UCSD-AML1 (cell line): ENCODE data around the gene TPK1.
"Not testable (repeated sequence)": the region's sequence is repeated elsewhere in the genome, so short reads cannot be mapped to it uniquely, and the experiment has no call there.

Source experiments
- DNase-seq: peaks from one replicate; lab custom pipeline; 2025; ENCODE audit not compliant: unreplicated experiment; lab: John Stamatoyannopoulos, UW

The TPK1 gene

GRCh38 chr7:144780071-144780608, 55.7 kb downstream of the TPK1 start:
- DNase-seq: no peak

DNA sequence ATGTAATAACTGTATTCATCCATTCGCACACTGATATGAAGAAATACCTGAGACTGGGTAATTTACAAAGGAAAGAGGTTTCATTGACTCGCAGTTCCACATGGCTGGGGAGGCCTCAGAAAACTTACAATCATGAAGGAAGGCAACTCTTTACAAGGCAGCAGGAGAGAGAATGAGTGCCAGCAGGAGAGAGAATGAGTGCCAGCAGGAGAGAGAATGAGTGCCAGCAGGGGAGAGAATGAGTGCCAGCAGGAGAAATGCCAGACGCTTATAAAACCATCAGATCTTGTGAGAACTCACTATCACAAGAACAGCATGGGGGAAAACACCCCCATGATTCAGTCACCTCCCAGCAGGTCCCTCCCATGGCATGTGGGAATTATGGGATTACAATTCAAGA, 58.0 kb downstream of the TPK1 start:
- DNase-seq: not testable (repeated sequence)

DNA sequence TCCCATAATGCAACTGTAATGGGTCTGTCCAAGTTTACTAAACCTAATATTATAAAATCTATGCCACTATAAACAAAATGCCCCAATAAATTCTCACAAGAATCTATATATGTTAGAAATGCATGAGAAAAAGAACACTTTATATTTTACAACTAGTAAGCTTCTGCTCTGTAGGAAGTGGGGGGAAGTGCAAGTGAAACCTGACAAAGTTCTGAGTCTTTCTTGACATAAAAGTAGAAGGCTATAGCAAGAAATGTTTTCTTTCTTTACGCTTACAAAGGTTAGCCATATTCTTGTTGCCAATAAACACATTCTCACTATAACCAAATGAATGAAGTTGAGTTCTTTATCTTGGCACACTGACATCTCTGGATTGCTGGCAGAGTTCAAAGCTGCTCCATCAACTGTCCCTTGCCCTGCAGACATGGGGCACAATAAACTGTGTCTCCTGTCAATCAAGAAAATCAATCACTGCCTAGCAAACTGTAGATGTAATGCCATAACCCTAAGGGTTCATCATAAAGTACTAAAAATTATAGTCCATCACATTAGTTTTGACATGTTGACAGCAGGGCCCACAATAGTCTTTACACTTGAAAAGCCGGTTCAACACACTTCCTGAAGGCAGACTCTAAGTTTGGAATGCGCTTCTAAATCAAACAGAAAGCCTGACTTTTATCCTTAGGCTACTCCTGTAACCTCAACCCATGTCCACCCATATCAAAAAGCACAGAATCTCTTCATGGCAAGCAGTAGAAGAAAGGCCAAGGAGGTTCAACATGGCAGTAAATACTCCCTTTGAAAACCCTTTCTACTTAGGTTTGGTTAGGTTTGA, 58.6 kb downstream of the TPK1 start:
- DNase-seq: no peak

GRCh38 chr7:144776447-144776846, 59.4 kb downstream of the TPK1 start:
- no peak for DNase-seq

- no peak for DNase-seq
Measured at GRCh38 chr7:144775749-144776148, 60.1 kb downstream of the TPK1 start.

- no peak for DNase-seq
Measured at GRCh38 chr7:144771927-144772326, 63.9 kb downstream of the TPK1 start.

DNA sequence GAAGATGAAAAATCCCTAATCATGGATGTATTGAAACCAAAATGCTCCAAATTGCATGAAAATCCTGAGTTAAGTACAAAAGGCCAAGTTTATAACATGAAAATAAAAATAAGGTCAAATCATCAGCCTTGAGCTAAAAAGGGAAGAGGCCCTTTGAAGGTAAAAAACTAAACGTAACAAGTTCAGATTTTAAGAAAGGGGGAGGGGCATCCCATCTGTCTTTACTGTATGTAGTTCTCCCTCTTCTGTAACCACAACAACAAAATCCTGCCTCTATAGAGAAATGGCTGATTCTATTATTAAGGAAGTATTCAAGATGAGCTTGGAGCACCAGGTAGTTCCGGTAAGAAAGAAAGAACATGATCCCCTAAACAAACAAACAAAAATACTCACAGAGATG, 64.7 kb downstream of the TPK1 start:
- DNase-seq: no peak

- DNase-seq: no peak
Measured at GRCh38 chr7:144769352-144769751, 66.5 kb downstream of the TPK1 start.

- no peak for DNase-seq
Measured at GRCh38 chr7:144768633-144769032, 67.2 kb downstream of the TPK1 start.

GRCh38 chr7:144763291-144763690, 72.6 kb downstream of the TPK1 start:
- DNase-seq: no peak

DNA sequence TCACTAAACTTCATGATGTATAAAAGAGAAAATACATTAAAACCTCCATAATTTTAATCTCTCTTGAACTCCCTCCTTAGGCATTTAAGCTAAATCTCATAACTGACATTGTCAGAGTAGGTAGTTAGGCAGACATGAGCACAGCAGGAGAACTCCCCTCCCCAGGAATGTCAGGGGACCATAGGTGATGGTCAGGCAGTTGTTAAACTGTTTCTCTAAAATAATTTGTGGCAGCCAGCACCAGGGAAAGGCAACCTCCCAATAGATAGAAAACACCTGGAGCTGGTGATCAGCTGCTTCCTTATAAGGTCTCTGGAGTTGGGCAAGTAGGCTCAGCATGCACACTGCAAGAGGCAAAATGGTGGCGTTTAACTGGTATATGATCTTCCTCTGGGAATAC, 73.0 kb downstream of the TPK1 start:
- DNase-seq: no peak

- DNase-seq: no peak
Measured at GRCh38 chr7:144761493-144761892, 74.4 kb downstream of the TPK1 start.

DNA sequence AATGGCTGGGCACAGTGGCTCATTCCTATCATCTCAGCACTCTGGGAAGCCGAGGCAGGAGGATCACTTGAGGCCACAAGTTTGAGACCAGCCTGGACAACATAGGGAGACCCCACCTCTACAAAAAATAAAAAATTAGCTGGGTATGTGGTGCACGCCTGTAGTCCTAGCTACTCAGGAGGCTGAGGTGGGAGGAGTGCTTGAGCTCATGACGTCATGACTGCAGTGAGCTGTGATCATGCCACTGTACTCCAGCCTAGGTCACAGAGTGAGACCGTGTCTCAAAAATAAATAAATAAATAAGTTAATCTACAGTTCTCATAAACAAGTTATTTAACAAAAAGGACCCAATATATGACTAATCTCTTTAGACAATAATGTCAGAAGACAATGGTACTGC, 76.2 kb downstream of the TPK1 start:
- no peak for DNase-seq

GRCh38 chr7:144747936-144748335, 87.9 kb downstream of the TPK1 start:
- no peak for DNase-seq

GRCh38 chr7:144738708-144739314, 97.0 kb downstream of the TPK1 start:
- DNase-seq: no peak

DNA sequence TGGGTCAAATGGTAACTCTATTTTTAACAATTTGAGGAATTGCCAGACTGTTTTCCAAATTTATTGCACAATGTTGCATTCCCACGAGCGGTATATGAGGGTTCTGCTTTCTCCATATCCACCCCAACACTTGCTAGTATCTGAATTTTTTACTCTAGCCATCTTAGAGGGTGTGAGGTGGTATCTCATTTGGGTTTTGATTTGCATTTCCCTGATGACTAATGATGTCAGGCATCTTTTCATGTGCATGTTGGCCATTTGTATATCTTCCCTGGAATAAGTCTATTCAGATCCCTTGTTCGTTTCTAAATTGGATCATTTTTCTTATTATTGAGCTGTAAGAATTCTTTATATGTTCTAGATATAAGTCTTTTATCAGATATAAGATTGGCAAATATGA, 97.7 kb downstream of the TPK1 start:
- no peak for DNase-seq

DNA sequence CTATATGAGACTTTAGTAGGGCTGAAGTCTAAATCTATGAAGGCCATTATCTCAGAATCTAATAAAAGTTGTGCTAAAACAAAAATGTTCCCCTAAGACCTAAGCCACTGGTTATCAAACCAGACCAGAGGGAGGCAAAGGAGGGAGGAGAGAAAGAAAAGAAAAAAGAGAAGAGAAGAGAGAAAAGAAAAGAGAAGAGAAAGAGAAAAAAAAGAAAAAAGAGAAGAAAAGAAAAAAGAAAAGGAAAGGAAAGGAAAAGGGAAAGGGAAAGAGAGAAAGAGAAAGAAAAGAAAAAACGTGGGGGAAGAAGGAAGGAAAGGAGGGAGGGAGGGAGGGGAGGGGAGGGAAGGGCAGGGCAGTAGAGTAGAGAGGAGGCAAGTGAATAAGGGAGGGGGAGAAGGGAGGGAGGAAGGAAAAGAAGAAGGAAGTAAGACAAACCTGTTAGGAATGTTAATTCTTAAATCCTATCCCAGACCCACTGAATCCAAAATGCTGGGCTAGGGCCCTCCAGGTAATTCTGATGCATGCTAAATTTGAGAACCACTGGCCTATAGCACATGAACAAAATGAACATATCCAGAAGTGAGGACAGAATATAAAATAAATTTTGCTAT, 98.9 kb downstream of the TPK1 start:
- no peak for DNase-seq

DNA sequence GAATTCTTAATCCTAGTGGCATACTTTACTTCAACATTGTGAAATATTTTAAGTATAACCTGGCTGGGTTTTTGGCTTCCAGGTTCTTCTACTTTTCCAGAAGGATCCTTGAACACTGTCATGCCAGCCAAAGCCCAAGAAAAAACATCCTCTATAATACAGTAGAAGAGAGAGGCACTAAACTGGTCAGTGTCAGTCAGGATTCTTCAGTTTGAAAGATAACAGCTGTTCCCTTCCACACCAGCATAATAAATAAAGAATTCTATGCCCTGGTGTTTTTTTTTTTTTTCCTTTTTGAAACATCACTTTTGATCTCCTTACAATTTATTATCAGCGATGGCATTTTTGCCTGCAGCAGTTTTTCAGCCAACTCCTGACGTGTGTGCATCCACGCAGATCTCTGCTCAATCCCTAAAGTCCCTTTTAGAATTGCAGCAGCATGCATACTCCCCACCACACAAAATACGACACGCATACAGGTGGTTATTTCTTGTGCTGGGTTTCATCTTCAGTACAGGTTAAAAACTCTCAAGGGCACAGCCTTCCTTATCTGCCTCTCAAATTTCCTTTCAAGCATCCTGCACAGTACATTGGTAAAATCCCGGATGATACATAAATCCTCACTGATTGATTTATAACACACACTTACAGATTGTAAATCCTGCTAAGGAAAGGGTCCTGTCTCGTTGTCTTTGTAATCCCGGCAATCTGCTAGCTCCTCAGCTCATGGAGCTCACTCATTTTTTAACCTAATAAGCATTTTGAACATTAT, 100.2 kb downstream of the TPK1 start:
- DNase-seq: no peak

GRCh38 chr7:144731661-144732351, 104.0 kb downstream of the TPK1 start:
- no peak for DNase-seq

DNA sequence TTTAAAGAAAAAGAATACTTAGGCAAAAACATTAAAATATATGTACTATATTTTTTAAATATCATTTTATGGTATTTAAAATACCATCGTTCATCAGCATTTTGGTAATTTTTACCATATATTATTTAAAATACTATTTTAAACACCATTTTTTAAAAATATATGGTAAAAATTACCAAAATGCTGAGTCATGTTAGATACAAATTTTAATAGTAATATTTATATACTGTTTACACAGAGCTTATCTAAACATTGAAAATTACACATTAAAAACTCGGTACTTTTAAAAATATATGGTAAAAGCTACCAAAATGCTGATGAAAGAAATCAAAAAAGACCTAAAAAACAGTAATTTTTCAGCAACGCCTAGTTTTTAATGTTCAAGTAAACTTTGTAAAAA, 105.6 kb downstream of the TPK1 start:
- no peak for DNase-seq

DNA sequence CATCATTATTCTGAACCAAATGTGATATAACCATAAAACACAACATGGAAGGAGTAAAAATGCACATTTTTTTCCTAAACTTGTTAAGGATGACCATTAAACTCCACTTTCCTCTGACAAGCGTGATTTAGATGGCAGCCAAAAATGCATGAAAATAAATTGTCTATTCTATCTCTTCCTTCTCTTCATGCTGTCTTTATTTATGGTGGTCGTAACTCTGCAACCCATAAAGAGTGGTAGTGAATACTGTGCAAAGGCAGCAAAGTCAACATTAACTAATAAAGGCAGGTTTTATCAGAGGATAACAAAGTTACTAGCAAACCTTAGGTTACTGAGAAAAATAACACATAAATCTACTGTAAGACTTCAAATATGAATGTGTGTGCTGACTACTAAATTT, 106.6 kb downstream of the TPK1 start:
- no peak for DNase-seq
